SIG-M5 (cell line): Measurements from ENCODE around the gene GCAT.

ENCODE experiments used
- DNase-seq: peaks from one replicate; lab custom pipeline; 2025; lab: John Stamatoyannopoulos, UW

The GCAT gene

GRCh38 chr22:37844904-37845329 is 37.2 kb downstream of the GCAT start:
- DNase-seq: no peak

DNA sequence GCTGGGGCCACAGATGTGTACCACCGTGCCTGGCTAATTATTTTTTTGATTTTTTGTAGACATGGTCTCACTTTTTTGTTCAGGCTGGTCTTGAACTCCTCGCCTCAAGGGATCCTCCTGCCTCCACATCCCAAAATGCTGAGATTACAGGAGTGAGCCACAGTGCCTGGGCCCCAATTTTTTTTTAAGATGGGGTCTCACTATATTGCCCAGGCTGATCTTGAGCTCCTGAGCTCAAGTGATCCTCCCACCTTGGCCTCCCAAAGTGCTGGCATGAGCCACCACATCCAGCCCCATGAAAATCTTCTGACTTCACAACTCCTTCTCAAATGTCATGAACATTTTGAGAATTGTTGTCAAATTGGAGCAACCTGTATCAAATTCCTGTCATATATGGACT is 38.7 kb downstream of the GCAT start:
- no peak for DNase-seq

DNA sequence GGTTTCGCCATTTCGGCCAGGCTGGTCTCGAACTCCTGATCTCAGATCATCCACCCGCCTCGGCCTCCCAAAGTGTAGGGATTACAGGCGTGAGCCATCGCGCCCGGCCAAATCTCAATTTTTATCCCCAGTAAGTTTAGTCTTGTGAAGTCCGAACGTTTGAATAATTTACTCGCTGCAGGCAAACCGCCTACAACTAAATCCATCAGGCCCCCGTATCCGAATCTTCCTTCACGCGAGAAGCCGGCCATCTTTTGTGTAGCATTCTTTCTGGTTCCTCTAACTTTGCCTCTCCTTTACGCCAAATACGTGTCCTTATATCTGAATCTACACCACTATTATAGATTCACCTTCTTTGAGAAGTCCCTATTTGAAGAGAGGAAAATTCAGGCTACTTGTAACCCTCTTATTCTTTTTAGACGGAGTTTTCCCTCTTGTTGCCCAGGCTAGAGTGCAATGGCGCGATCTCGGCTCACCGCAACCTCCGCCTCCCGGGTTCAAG is 40.9 kb downstream of the GCAT start:
- DNase-seq: no peak

- peak; percentile 41 for DNase-seq
Observed at GRCh38 chr22:37849089-37849751, 41.5 kb downstream of the GCAT start, which contains the start of gene EIF3L. Gene EIF3L (plus strand): TSS chr22:37849419. CDS start chr22:37849450, 31 bp downstream.

- no peak for DNase-seq
Observed at GRCh38 chr22:37850801-37851200, 43.1 kb downstream of the GCAT start.

- DNase-seq: no peak
Observed at GRCh38 chr22:37852418-37852817, 44.7 kb downstream of the GCAT start.

DNA sequence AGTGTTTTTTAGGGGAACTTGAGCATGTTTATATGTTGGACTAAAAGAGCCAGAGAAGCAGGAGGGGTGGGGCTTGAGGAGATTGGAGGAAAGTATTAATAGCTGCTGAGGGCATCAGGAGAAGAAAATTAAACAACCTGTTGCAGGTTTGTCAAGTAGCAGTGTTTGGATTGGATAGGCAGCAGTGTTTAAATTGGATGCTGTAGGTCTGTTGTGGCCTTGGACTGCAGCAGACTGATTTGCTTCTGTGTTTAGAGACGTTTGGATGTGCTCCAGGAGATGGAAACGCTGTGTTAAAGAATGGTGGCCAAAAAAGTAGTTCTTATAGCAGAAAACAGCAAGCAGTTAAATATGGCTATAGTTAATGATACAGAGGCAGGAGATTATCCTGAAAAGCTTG is 47.2 kb downstream of the GCAT start:
- no peak for DNase-seq

GRCh38 chr22:37855462-37855861 is 47.7 kb downstream of the GCAT start:
- no peak for DNase-seq

GRCh38 chr22:37860796-37861421 is 53.2 kb downstream of the GCAT start:
- DNase-seq: no peak

- DNase-seq: no peak
Observed at GRCh38 chr22:37862570-37863325, 55.0 kb downstream of the GCAT start.

- DNase-seq: no peak
Observed at GRCh38 chr22:37865510-37865909, 57.8 kb downstream of the GCAT start.
